Measurements from ENCODE around the gene FAM50A. TPM values are rescaled to one million over a fixed set of nuclear protein-coding genes. Genes with fewer than 3 reads are reported as not detected.
A peak's percentile ranks its signal among the peaks of the same experiment; 100 is the strongest.

The FAM50A gene
- total RNA-seq, 1 experiment from 2014 or later = 82.1 TPM

- intact Hi-C loops (cut with micrococcal nuclease; ENCODE audit: unreplicated experiment) = no loop called here
- POLR2A ChIA-PET (ENCODE audit: unreplicated experiment) = interaction anchor here (0.6 to 0.9 kb wide), 3 partner anchors 14 to 570 kb away, joined by 3 to 7 read pairs (median 4); partner anchors contain the start of gene SLC10A3
- no peak overlapping the region for H3K27ac ChIP-seq
These were observed 32.9 kb downstream of the FAM50A start for GRCh38 chrX:154476821-154477220.

GRCh38 chrX:154477891-154478477, 34.0 kb downstream of the FAM50A start:
- POLR2A ChIA-PET (ENCODE audit: unreplicated experiment) = interaction anchor here (0.6 kb wide), 1 partner anchor 79 kb away, joined by 4 read pairs; no protein-coding TSS in a partner anchor
- intact Hi-C loops (cut with micrococcal nuclease; ENCODE audit: unreplicated experiment) = loop anchor here (2.0 kb wide), 1 partner anchor 49 kb away; no protein-coding TSS in a partner anchor
- H3K79me2 ChIP-seq (ENCODE audit: low read depth) = no peaks in the 10 kb centered on the region
- H3F3A ChIP-seq (ENCODE audit: insufficient read depth, low read depth) = no peaks in the 10 kb centered on the region; the same call in 1 of the 2 replicates
- H2AFZ ChIP-seq = no peak overlapping the region
- CTCF ChIA-PET = no interaction called here
- no peaks in the 10 kb centered on the region for H4K20me1 ChIP-seq (ENCODE audit: insufficient read depth)
- H3K4me2 ChIP-seq = peak overlapping the region; percentile 75
- H3K4me1 ChIP-seq (replicated peaks; ENCODE audit: insufficient read depth) = no peaks in the 10 kb centered on the region
- TF ChIP-seq EZH2 (IDR thresholded peaks at IDR 0.05; ENCODE audit: low read depth) (no peak), CTCF (conservative IDR thresholded peaks at IDR 0.05) (no peak)
- no peaks in the 10 kb centered on the region for H3K9me3 ChIP-seq (ENCODE audit: insufficient read depth, low read depth)
- H3K9me2 ChIP-seq (ENCODE audit: insufficient read depth) = no peaks in the 10 kb centered on the region
- H3K27me3 ChIP-seq (ENCODE audit: insufficient read depth, low read depth) = no peaks in the 10 kb centered on the region
- H3K36me3 ChIP-seq (ENCODE audit: low read depth) = no peaks in the 10 kb centered on the region
- BruUV-seq (replicated peaks) = TSS peak; percentile 66
- H3K27ac ChIP-seq = no peak overlapping the region
- DNase-seq = no peak
- H3K4me3 ChIP-seq = peak overlapping the region; percentile 60; the same call in 1 of the 2 replicates

More at GRCh38 chrX:154476821-154477220, 32.9 kb downstream of the FAM50A start:
- no TSS peak for BruUV-seq (replicated peaks)
- H3K9me3 ChIP-seq (ENCODE audit: insufficient read depth, low read depth) = no peaks in the 10 kb centered on the region
- H3K9me2 ChIP-seq (ENCODE audit: insufficient read depth) = no peaks in the 10 kb centered on the region
- no peaks in the 10 kb centered on the region for H3K27me3 ChIP-seq (ENCODE audit: insufficient read depth, low read depth)
- no peak overlapping the region for H3K4me2 ChIP-seq
- H3K36me3 ChIP-seq (ENCODE audit: low read depth) = no peaks in the 10 kb centered on the region
- no peak overlapping the region for H2AFZ ChIP-seq
- no peak for TF ChIP-seq EZH2 (IDR thresholded peaks at IDR 0.05; ENCODE audit: low read depth)
- no peak for TF ChIP-seq CTCF (conservative IDR thresholded peaks at IDR 0.05)
- H3K79me2 ChIP-seq (ENCODE audit: low read depth) = no peaks in the 10 kb centered on the region
- no peaks in the 10 kb centered on the region for H4K20me1 ChIP-seq (ENCODE audit: insufficient read depth)
- H3K4me3 ChIP-seq = no peak overlapping the region
- CTCF ChIA-PET = no interaction called here
- no peak for DNase-seq
- H3K4me1 ChIP-seq (replicated peaks; ENCODE audit: insufficient read depth) = no peaks in the 10 kb centered on the region
- no peaks in the 10 kb centered on the region; the same call in 1 of the 2 replicates for H3F3A ChIP-seq (ENCODE audit: insufficient read depth, low read depth)

GRCh38 chrX:154478728-154479622, 35.0 kb downstream of the FAM50A start, which contains the start of gene LAGE3:
TSS of gene LAGE3 (minus strand) at chrX:154479281. CDS start at chrX:154478915, 366 bp downstream.
- no peaks in the 10 kb centered on the region for H3K27me3 ChIP-seq (ENCODE audit: insufficient read depth, low read depth)
- peak within 1 kb of the TSS; percentile 75 for H3K4me2 ChIP-seq
- H3K9me3 ChIP-seq (ENCODE audit: insufficient read depth, low read depth) = no peaks in the 10 kb centered on the region
- CTCF ChIA-PET = no interaction called here
- no peaks in the 10 kb centered on the region; the same call in 1 of the 2 replicates for H3F3A ChIP-seq (ENCODE audit: insufficient read depth, low read depth)
- TSS peak; percentile 46 for BruUV-seq (replicated peaks)
- H3K36me3 ChIP-seq (ENCODE audit: low read depth) = no peaks in the 10 kb centered on the region
- POLR2A ChIA-PET (ENCODE audit: unreplicated experiment) = interaction anchor here (0.6 to 0.7 kb wide), 6 partner anchors 22 to 110 kb away, joined by 3 to 10 read pairs (median 4); no protein-coding TSS in a partner anchor
- H3K79me2 ChIP-seq (ENCODE audit: low read depth) = no peaks in the 10 kb centered on the region
- intact Hi-C loops (cut with micrococcal nuclease; ENCODE audit: unreplicated experiment) = loop anchor here (2.0 kb wide), 1 partner anchor 48 kb away; no protein-coding TSS in a partner anchor
- peak within 1 kb of the TSS; percentile 60; the same call in 1 of the 2 replicates for H3K4me3 ChIP-seq
- H2AFZ ChIP-seq = peak within 1 kb of the TSS; percentile 74
- TF ChIP-seq EZH2 (IDR thresholded peaks at IDR 0.05; ENCODE audit: low read depth) = no peak
- TF ChIP-seq CTCF (conservative IDR thresholded peaks at IDR 0.05) = no peak
- DNase-seq = peak; percentile 73 to 99
- no peaks in the 10 kb centered on the region for H4K20me1 ChIP-seq (ENCODE audit: insufficient read depth)
- no peak within 1 kb of the TSS for H3K27ac ChIP-seq
- peaks cover under 1% of the 10 kb centered on the region for H3K4me1 ChIP-seq (replicated peaks; ENCODE audit: insufficient read depth)
- no peaks in the 10 kb centered on the region for H3K9me2 ChIP-seq (ENCODE audit: insufficient read depth)
